HG02642 (cell line): ENCODE data around the gene RANBP9.
A peak's percentile ranks its signal among the peaks of the same experiment; 100 is the strongest.

ENCODE experiments used
- ATAC-seq: cut with Tn5 transposase; IDR thresholded peaks from one replicate; pipeline ENCODE4 v1.9.1; 2021; ENCODE audit warnings: mild to moderate bottlenecking; ENCODE audit not compliant: unreplicated experiment, poor library complexity

RANBP9 gene

DNA sequence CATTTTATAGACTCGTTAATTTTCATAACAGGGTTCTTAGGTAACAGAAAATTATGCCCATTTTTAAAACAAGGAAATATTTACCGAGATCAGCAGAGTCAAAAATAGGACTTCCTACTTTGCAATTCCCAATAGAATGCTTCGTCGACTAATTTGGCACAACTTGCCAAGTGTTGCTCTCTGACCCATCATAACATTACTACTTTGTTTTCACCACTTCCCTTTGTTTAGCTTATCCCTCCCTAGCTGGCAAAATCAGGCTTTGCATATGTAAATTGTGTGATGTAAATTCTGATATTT, 914 bp upstream of the RANBP9 start:
- no peak for ATAC-seq

DNA sequence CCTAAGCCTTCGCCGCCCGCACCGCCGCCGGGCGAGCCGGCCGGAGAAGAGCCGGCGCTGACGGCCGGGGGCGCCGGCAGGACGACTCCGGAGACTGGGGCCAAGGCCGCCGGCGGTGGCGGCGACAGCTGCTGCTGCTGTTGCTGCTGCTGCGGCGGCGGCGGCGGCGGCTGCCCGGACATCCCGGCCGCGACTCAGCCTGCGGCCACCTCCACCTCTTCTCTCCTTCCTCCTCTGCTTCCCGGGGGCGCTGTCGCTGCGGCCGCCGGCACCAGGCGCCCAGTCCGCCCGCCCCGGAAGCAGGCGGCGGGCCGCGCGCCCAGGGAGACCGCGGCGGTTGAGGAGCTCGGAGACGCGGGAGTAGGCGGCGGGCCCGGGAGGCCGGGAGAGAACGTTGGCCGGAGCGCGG, 307 bp downstream of the RANBP9 start:
- peak; percentile 65 for ATAC-seq

DNA sequence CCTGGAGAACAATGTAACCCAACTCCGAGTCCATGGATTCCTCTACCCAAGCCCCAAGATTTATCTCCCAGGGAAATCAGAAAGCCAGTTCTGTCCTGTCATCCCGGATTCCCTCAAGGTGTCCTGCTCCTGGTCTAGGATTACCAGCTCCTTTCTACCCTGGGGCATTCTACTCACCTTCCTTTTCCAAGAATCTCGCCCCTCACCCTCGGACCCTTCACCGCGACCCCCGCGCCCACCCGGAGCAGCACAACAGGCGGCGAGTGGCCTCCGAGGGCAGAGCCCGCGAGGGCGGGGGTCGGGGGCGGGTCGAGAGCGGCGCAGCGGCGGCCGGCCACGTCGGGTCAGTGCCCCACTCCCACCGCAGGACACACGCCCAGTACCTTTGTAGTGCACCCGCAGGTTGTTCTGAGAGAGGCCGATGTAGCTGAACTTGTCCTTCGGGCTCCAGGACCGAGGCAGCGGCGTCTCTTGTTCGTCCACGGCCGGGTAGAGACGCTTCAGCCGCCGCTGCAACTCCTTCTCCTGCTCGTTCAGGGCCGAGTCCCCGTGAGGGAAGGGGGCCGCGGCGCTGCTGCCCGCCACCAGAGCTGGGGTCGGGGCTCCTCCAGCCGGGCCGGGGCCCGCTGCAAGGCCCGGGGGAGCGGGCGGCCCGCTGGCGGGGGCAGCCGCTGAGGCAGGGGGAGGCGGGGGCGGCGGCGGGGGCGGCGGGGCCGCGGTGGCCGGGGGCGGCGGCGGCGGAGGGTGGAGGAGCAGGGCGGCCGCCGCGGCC, 897 bp downstream of the RANBP9 start:
- peak; percentile 16 for ATAC-seq

DNA sequence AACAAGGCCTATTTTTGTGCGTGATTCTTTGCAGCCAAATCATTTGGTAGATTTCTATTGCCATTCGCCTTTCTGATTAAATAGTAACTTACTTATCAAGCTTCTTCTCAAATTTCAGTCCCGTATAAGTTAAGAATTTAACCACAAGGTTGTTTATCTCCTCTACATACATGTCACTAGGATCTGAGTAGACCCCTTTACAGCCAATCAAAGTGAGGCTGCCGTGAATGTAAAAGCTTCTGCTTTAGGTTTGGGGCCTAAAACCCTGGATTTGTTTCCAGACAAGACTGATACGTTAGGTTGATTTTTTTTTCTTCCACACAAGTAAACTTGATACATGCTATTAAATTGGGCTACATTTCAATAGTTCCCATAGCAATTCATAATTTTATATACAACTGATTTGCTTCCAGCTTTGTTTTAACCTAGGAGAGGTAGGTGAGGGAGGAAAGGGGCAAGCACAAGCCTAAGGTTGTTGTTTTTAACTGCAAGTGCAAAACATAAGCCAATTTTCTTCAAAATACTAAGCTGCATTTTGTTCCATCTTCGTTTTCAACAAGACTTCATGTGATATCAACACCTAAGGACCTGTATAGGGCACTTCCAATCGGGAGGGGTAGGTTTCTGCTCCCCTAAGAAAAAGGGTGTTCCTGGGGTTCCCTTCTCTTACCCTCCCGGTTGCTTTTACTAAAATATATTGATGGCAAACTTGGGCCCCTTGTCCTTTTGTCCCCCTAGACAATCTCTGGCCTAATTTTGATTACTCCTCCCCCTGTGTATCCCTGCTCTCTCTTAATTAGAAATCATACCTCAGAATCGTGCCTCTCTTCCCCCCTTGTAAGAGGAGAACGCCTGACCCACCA, 1.7 kb downstream of the RANBP9 start:
- ATAC-seq: no peak

DNA sequence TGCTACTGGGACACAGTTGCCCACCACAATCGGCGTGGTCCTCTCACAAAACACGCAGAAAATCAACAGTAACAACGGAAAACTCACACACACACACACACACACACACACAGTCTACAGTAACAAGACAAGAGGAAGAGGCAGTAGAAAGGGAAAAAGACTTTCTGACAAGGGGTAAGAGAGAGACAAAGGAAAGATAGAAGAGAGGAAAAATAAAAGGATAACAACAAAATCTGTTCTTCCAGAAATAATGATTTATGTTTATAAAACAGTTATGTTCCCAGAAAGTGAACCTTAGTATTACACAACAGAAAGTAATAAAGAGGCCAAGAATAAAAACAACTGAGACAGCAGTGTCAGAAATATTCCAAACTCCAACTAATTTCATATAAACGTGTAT, 2.9 kb downstream of the RANBP9 start:
- no peak for ATAC-seq

DNA sequence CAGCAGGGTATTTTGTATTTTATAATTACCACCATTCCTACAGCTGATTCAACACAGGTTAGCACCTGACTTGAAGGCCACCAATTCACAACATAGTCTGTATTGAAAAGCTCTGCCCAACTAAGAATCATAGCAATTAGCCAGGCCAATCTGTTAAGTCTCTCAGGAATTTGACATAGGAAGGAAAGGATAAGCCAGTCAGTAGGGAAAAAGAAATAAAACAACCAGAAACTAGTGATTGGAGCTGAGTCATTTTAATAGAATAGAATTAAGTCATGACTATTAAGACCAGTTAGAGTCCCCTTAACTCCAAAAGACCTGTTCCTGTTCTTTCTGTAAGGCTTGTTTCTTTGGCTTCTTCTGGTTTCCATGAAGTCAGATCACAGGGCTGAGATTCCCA, 8.1 kb downstream of the RANBP9 start:
- no peak for ATAC-seq

DNA sequence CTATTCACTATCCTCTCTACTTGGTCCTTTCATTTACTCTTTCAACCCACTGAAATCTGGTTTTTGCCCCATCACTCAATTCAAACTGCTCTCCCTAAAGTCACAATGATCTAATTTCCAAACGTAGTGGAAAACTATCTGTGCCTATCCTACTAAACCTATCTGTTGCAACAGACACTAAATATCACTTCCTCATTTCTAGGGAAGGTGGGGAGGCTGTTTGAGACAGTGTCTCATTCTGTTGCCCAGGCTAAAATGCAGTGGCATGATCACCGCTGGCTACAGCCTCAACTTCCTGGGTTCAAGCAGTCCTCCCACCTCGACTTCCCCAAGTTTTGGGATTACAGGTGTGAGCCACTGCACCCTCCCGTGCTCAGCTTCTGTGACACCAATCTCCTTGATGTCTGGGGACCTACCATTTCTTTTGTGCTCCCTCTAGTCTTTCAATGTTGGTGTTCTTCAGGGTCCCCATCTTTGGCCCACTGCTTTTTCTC, 8.8 kb downstream of the RANBP9 start:
- ATAC-seq: no peak

DNA sequence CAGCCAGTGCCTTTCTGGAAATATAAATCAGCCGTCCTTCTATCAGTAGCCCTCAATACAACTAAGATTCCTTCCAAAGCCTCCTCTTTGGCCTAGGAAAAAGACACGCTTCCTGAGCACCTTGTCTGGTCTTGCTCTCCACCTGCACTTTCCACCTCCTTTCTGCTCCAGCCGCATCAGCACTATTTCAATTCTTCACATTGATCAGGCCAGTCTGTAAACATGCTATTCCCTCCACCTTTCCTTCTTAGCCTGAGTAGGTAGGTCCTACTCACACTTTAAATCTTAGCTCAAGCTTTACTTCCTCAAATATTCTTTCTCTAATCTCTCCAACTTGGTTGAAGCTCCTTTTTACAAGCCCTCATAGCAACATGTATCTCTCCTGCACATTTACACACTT, 11.4 kb downstream of the RANBP9 start:
- no peak for ATAC-seq

DNA sequence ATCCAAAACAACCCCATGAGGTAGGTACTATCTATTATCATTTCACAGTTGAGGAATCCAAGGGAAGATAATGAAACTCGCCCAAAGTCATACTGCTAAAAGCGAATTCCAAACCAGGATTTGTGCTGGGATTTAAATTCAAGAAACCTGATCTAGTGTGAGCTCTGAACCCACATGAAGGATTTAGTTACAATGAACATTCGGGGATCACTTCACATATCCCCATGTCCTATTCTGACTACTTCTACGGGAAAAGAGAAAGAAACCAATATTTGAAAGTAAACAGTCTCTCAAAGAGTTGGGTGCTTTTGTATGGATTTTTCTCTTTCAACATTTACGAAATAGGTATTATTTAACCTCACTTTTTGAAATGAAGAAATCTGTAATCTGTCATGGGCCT, 12.9 kb downstream of the RANBP9 start:
- no peak for ATAC-seq

DNA sequence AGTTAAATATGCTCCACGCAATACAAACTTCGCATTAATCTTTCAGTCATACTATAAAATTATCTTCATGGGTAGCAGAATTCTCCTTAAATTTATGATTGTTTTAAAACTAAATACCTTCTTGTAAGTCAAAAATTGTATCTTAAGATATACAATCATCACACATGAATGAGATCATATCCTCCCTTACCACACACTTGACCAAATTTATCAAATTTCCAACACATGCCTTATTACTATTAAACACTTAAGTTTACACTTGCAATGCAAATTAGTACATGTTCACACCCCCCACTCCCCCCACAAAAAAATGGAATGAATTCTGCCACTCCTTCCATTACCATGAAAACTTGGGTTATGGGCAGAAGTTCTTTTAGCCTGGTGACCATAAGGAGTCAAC, 13.8 kb downstream of the RANBP9 start:
- no peak for ATAC-seq

DNA sequence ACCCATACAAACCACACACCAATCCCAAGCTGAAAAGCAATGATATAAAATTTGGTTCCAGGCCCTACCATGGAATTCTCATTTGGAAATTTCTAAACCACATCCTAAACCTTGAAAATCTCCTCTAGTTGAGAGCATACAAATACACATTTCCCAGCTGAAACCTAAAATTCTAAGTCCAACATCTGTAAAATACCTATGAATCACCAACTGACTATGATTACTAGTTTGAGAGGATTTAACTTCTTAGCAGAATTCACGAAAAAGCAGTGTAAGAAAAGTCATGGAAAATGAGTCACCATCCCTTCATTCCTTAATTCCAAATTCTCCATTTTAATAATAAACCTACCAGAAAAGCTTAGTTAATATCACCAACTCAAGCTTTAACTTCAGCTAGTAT, 15.4 kb downstream of the RANBP9 start:
- ATAC-seq: no peak

DNA sequence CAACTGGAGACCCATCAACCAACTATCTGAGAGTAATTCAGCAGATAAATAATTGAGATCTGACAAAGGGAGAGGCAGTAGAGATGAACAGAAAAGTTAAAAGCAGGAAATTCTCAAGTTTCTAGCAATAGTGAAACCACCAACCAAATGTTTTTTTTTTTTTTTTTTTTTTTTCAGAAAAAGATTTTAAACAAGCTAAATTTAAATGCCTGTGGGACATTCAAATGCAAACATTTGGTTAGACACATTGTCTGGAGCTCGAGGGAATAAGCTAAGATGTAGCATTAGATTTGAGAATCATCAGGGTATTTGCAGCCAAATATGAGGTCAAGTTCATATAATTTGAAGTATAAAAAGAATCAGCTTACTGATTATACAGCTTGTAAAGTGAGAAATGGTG, 16.4 kb downstream of the RANBP9 start:
- ATAC-seq: no peak

DNA sequence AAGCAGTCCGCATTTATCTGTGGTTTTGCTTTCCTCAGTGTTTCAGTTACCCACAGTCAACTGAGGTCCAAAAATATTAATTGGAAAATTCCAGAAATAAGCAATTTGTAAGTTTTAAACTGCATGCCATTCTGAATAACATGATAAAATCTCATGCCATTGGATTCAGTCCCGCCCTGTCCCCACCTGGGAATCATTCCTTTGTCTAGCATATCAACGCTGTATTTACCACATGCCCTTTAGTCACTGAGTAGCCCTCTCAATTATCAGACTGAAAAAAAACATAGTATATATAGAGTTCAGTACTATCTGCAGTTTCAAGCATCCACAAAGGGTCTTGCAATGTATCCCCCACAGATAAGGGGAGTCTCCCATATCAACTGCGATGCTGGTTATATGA, 17.1 kb downstream of the RANBP9 start:
- ATAC-seq: no peak

DNA sequence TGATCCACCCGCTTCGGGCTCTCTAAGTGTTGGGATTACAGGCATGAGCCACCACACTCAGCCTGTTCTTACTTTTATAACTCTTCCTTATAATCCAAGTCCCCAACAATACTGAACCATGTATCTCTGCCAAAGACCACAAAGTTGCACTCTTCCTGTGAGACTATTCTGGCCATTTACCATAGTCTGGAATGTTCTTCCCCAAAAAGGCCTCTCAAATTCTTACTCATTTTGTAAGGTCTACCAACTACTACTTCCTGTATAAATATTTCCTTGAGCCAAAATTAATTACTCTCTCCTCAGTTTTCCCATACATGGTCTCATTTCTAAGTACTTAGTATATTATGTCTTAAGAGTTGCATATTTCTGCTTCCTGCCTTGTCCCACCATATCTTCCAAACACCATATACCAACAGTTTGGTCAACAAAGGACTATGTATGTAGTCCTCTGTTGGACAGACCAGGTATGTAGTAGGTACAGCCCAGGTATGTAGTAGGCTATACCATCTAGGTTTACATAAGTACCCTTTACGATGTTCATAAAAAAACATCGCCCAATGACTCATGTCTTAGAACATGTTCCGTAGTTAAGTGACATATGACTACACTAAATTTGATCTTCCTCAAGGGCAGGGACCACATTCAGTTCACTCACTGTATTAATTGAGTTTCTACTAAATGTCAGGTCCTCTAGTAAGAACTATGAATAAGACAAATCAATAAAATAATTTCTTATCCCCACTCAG, 22.0 kb downstream of the RANBP9 start:
- ATAC-seq: no peak

DNA sequence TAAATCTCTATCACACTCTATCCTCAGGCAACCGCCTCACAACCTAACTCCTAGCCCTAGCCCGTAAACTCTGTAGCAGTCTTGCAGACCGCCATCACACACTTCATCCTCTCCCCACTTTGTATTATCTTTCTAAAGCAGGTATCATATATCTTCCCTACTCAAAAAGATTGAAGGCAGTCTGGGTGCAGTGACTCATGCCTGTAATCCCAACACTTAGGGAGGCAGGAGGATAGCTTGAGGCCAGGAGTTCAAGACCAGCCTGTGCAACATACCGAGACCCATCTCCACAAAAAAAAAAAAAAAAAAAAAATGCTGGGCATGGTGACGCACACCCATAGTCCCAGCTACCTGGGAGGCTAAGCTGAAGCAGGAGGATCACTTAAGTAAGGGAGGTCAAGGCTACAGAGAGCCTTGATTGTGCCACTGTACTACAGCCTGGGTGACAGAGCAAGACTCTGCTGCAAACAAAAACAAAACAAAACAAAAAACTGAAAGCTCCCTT, 22.9 kb downstream of the RANBP9 start:
- ATAC-seq: no peak

DNA sequence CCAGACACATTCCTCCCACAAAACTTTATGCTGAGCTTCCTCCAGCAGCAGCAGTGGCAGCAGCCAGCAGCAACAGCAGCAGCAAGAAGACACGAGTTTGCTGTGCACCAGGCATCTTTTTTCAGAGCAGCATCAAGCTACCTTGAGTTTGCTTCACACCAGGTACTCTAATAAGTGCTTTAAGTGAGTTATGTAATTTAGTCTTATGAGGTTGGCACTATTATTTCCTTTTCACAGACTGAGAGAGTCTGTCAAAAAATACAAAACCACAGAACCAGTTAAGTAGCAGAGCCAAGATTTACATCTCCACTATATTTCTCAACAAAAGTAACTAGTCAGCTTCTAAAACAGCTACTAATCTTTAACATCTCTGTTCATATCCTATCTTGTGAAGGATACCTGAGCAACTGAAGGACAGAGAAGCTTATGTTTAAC, 23.7 kb downstream of the RANBP9 start:
- no peak for ATAC-seq

DNA sequence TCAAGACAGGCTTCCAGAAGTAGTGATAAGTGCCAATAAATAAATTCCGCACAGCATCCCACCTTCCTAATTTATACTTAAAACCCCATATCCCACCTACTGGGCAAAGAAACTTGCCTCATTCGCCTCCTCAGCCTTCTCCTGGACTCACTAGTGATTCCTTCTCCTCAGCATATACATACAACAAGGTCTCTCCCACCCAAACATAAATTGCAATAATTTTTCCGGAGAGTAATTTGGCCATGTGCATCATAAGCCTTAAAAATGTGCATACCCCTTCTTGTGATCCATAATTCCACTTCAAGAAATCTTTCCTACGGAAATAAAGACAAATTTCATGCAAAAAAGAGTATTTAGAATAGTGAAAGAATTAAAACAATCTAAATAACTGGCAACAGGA, 26.8 kb downstream of the RANBP9 start:
- ATAC-seq: no peak

DNA sequence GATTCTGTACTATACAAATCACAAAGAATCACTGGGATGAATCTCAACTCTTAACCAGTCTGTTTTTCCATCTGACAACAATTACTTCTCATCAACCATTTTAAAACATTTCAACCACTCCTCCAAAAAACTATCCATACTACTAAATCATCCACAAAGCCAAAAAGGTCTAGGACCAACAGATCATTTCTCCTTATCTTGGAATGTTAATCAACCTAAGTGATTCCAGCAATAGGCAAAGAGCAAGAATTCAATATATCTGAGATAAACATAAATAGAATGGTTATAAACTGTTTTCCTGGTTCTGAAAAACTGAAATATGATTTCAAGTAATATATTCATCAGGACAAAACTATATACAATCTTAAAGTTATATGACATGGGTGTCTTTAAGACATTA, 28.6 kb downstream of the RANBP9 start:
- ATAC-seq: no peak

DNA sequence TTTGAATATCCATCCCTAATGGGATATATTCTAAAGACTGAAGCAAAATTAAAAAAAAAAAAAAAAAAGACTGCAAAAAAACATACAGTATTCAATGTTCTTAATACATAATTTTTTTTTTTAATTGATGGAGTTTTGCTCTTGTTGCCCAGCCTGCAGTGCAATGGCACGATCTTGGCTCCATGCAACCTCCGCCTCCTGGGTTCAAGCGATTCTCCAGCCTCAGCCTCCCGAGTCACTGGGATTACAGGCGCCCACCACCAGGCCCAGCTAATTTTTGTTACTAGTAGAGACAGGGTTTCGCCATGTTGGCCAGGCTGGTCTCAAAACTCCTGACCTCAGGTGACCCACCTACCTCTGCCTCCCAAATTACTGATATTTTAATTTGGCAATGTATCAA, 29.3 kb downstream of the RANBP9 start:
- ATAC-seq: no peak

DNA sequence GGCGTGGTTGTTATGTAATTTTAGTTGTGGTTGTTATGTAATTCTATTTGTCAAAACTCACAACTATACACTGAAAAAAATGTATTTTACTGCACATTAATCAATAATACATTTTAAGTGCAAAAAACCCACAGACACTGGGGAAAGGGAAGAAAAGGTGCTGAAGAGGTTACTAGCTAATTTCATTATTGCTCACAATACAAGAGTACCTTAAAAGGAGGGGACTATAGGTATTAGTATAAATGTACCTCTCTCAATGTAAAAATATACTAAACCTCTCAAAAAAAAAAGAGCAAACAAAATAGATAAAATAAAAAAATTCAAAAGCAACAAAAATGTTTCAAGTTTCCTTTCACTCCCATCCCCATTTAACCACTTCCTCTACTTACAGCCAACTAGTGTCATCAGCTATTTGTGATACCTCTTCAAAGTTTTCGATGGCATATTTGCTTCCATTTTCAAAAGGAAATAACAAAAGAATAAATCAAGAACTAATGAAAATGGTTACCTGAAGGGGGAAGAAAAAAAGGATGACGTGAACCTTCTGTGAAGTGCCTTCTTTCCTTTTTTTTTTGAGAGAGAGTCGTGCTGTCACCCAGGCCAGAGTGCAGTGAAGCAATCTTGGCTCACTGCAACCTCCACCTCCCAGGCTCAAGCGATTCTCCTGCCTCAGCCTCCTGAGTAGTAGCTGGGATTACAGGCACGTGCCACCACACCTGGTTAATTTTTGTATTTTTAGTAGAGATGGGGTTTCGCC, 30.2 kb downstream of the RANBP9 start:
- no peak for ATAC-seq
